H1 (cell line): ENCODE results near the gene STX8. TPM values are rescaled to one million over a fixed set of nuclear protein-coding genes. Genes with fewer than 3 reads are reported as not detected.

Source experiments
- CTCF ChIA-PET: fragments of 300-600 bp; sonication (Branson Sonifier 250); formaldehyde crosslinking; loops from one replicate; lab custom pipeline; 2021; ENCODE audit not compliant: partially characterized antibody; lab: Charles Lee
- POLR2A ChIA-PET: fragments of 300-600 bp; sonication (Branson Sonifier 250); formaldehyde crosslinking; loops from one replicate; lab custom pipeline; 2021; ENCODE audit warnings: inconsistent platforms; ENCODE audit not compliant: partially characterized antibody; lab: Charles Lee
- DNase-seq, 2 experiments: peaks; one replicate each; pipeline versions ENCODE4 v3.0.0 to v3.0.0-alpha.2; 2010 to 2022; ENCODE audit warnings: low spot score in 2 of 2, low read depth in 1 of 2, mixed read lengths in 1 of 2
- FAIRE-seq: peaks from 2 replicates; lab custom pipeline; 2011; peaks lifted over from hg19 to GRCh38; lab: Jason Lieb, UNC
- H2AFZ ChIP-seq: 2 replicates; pipeline ENCODE4 v1.8.1; 2012; ENCODE audit warnings: low read length, inconsistent platforms
- H2AK5ac ChIP-seq: 2 replicates; pipeline ENCODE4 v1.6.1; 2013; ENCODE audit warnings: low read depth, low read length
- H2BK120ac ChIP-seq: replicated peaks from 2 replicates; pipeline ENCODE3; 2013; ENCODE audit warnings: low read depth, low read length, inconsistent platforms
- H2BK12ac ChIP-seq: 2 replicates; pipeline ENCODE4 v1.6.1; 2013; ENCODE audit warnings: low read depth, low read length
- H2BK15ac ChIP-seq: 2 replicates; pipeline ENCODE4 v1.6.1; 2013; ENCODE audit warnings: low read length
- H2BK20ac ChIP-seq: 2 replicates; pipeline ENCODE4 v1.6.1; 2013; ENCODE audit warnings: low read length
- H2BK5ac ChIP-seq: 2 replicates; pipeline ENCODE4 v1.6.1; 2013; ENCODE audit warnings: low read depth, low read length
- H3K14ac ChIP-seq: 2 replicates; pipeline ENCODE4 v1.6.1; 2013; ENCODE audit warnings: inconsistent platforms; ENCODE audit not compliant: insufficient read length
- H3K18ac ChIP-seq: 2 replicates; pipeline ENCODE4 v1.6.1; 2013; ENCODE audit warnings: low read length; ENCODE audit errors: extremely low read depth
- H3K23ac ChIP-seq: 2 replicates; pipeline ENCODE4 v1.6.1; 2013; ENCODE audit warnings: inconsistent platforms; ENCODE audit not compliant: insufficient read length
- H3K23me2 ChIP-seq: 2 replicates; pipeline ENCODE4 v1.6.1; 2013; ENCODE audit warnings: low read depth, low read length
- H3K27ac ChIP-seq: 2 replicates; pipeline ENCODE4 v1.6.1; 2011; ENCODE audit warnings: low read depth, low read length, inconsistent platforms
- H3K27me3 ChIP-seq, 4 experiments: replicated peaks in 1 of 4; 1 replicate in 1 of 4; 2 replicates in 3 of 4; pipeline versions ENCODE4 v1.6.1 to v1.8.1; 2011 to 2013; ENCODE audit warnings: low read length in 3 of 4, mild to moderate bottlenecking in 3 of 4, inconsistent platforms in 2 of 4, mixed read lengths in 2 of 4, moderate library complexity in 1 of 4; ENCODE audit not compliant: control insufficient read depth in 3 of 4, insufficient read depth in 3 of 4; ENCODE audit errors: extremely low read depth in 1 of 4
- H3K36me3 ChIP-seq, 4 experiments: 2 replicates each; pipeline versions ENCODE4 v1.6.1 to v1.8.1; 2011 to 2013; ENCODE audit warnings: mild to moderate bottlenecking in 4 of 4, low read length in 3 of 4, moderate library complexity in 2 of 4, control low read depth in 1 of 4, inconsistent platforms in 1 of 4; ENCODE audit not compliant: insufficient read depth in 4 of 4, control insufficient read depth in 2 of 4
- H3K4ac ChIP-seq: replicated peaks from 2 replicates; pipeline ENCODE3; 2013; ENCODE audit warnings: low read length, low read depth, mixed read lengths, inconsistent platforms; ENCODE audit not compliant: insufficient read length
- H3K4me1 ChIP-seq, 4 experiments: replicated peaks in 1 of 4; 1 replicate in 1 of 4; 2 replicates in 3 of 4; pipeline versions ENCODE4 v1.6.1 to v1.8.1; 2011 to 2013; ENCODE audit warnings: low read length in 3 of 4, inconsistent platforms in 2 of 4, mixed read lengths in 1 of 4; ENCODE audit not compliant: insufficient read depth in 4 of 4, control insufficient read depth in 3 of 4
- H3K4me2 ChIP-seq, 2 experiments: 2 replicates each; pipeline versions ENCODE4 v1.6.1 to v1.8.1; 2011 to 2013; ENCODE audit warnings: low read depth in 2 of 2, low read length in 2 of 2, control low read depth in 1 of 2, inconsistent platforms in 1 of 2, mild to moderate bottlenecking in 1 of 2; ENCODE audit not compliant: insufficient read depth in 1 of 2
- H3K4me3 ChIP-seq, 4 experiments: fragments of 200-600, 300-600 bp in 1 of 4; sonication (generic), shearing (Covaris generic), sonication (Bioruptor Twin) in 1 of 4; 2 replicates each; pipeline versions ENCODE4 v1.5.1 to v1.8.1; 2011 to 2016; ENCODE audit warnings: low read length in 4 of 4, low read depth in 3 of 4, control low read depth in 2 of 4, inconsistent platforms in 2 of 4, mild to moderate bottlenecking in 2 of 4, mixed read lengths in 1 of 4, moderate library complexity in 1 of 4; ENCODE audit not compliant: insufficient read depth in 2 of 4; ENCODE audit errors: extremely low read depth in 1 of 4
- H3K56ac ChIP-seq: replicated peaks from 2 replicates; pipeline ENCODE3; 2013; ENCODE audit warnings: low read depth, mild to moderate bottlenecking, mixed read lengths, low read length, inconsistent platforms; ENCODE audit not compliant: insufficient read length
- H3K79me1 ChIP-seq: 2 replicates; pipeline ENCODE4 v1.6.1; 2013; ENCODE audit warnings: low read depth, low read length, control low read depth
- H3K79me2 ChIP-seq, 2 experiments: 2 replicates each; pipeline versions ENCODE4 v1.6.1 to v1.8.1; 2012 to 2013; ENCODE audit warnings: low read length in 2 of 2, mild to moderate bottlenecking in 2 of 2, inconsistent platforms in 1 of 2; ENCODE audit not compliant: insufficient read depth in 2 of 2, control insufficient read depth in 1 of 2
- H3K9ac ChIP-seq, 4 experiments: replicated peaks in 1 of 4; 1 replicate in 1 of 4; 2 replicates in 3 of 4; pipeline versions ENCODE4 v1.6.1 to v1.8.1; 2011 to 2013; ENCODE audit warnings: low read depth in 3 of 4, low read length in 3 of 4, control low read depth in 2 of 4, mild to moderate bottlenecking in 2 of 4, moderate library complexity in 2 of 4, inconsistent platforms in 1 of 4; ENCODE audit errors: extremely low read depth in 1 of 4
- H3K9me3 ChIP-seq, 2 experiments: 2 replicates each; pipeline versions ENCODE4 v1.6.1 to v1.8.1; 2012 to 2013; ENCODE audit warnings: mild to moderate bottlenecking in 2 of 2, moderate library complexity in 2 of 2, control low read depth in 1 of 2, inconsistent platforms in 1 of 2, low read depth in 1 of 2, low read length in 1 of 2, mixed read lengths in 1 of 2; ENCODE audit not compliant: insufficient read depth in 2 of 2
- H4K20me1 ChIP-seq, 2 experiments: replicated peaks in 1 of 2; 2 replicates each; pipeline versions ENCODE3 to v1.8.1; 2011 to 2013; ENCODE audit warnings: inconsistent platforms in 2 of 2, low read length in 2 of 2, mild to moderate bottlenecking in 1 of 2; ENCODE audit not compliant: insufficient read depth in 2 of 2, control insufficient read depth in 1 of 2
- H4K5ac ChIP-seq: 2 replicates; pipeline ENCODE4 v1.6.1; 2013; ENCODE audit warnings: low read length, low read depth, mixed read lengths, inconsistent platforms; ENCODE audit not compliant: insufficient read length
- H4K8ac ChIP-seq: 2 replicates; pipeline ENCODE4 v1.8.0; 2013; ENCODE audit warnings: mild to moderate bottlenecking, moderate library complexity, low read length, inconsistent platforms; ENCODE audit not compliant: insufficient read depth; ENCODE audit errors: extremely low read depth
- H4K91ac ChIP-seq: replicated peaks from 2 replicates; pipeline ENCODE3; 2013; ENCODE audit warnings: low read length, mixed read lengths, inconsistent platforms; ENCODE audit not compliant: insufficient read length
- GTF2F1 ChIP-seq: IDR thresholded peaks from 2 replicates; pipeline ENCODE4 v1.6.1; 2012; ENCODE audit warnings: low read depth, low read length, improper control_type of control experiment, borderline replicate concordance
- KDM4A ChIP-seq: IDR thresholded peaks from one replicate; pipeline ENCODE4 v1.7.1; 2012; ENCODE audit warnings: low read depth, mild to moderate bottlenecking, moderate library complexity, low read length, inconsistent platforms; ENCODE audit not compliant: severe bottlenecking
- NANOG ChIP-seq: IDR thresholded peaks from 2 replicates; pipeline ENCODE4 v1.6.1; 2011; ENCODE audit warnings: low read length, low read depth, mild to moderate bottlenecking, inconsistent platforms; ENCODE audit not compliant: insufficient read depth, poor library complexity, severe bottlenecking
- PHF8 ChIP-seq: fragments of 200-600 bp; sonication (generic); conservative IDR thresholded peaks from 2 replicates; pipeline ENCODE4 v1.7.1; 2012; ENCODE audit warnings: low read depth, mild to moderate bottlenecking, inconsistent platforms, low read length, moderate library complexity
- RAD21 ChIP-seq, 2 experiments: IDR thresholded peaks in 1 of 2; conservative IDR thresholded peaks in 1 of 2; 2 replicates each; pipeline ENCODE4 v1.6.1; 2011; ENCODE audit warnings: low read depth in 2 of 2, low read length in 2 of 2, improper control_type of control experiment in 1 of 2, inconsistent platforms in 1 of 2, mild to moderate bottlenecking in 1 of 2, moderate library complexity in 1 of 2
- SIRT6 ChIP-seq: IDR thresholded peaks from one replicate; pipeline ENCODE4 v1.7.1; 2012; ENCODE audit warnings: low read length, inconsistent platforms
- SP1 ChIP-seq: IDR thresholded peaks from 2 replicates; pipeline ENCODE4 v1.6.1; 2011; ENCODE audit warnings: low read depth, low read length
- TBP ChIP-seq: IDR thresholded peaks from 2 replicates; pipeline ENCODE4 v1.6.1; 2011; ENCODE audit warnings: low read depth, low read length, improper control_type of control experiment
- WGBS, 2 experiments: shearing (Covaris generic) in 1 of 2; methylation state at CpG; one replicate each; pipeline versions ENCODE4 v1.1.6 to v1.1.7; 2013 to 2015; ENCODE audit warnings: low lambda C conversion rate in 2 of 2, mixed read lengths in 2 of 2, inconsistent platforms in 1 of 2, low coverage in 1 of 2, missing lambda C conversion rate in 1 of 2; ENCODE audit not compliant: insufficient replicate concordance in 2 of 2, insufficient coverage in 1 of 2, insufficient read length in 1 of 2; ENCODE audit errors: extremely low coverage in 1 of 2, missing lambda C conversion rate in 1 of 2; 5-methylcytosine and 5-hydroxymethylcytosine counted together
- polyA plus RNA-seq, 7 experiments: library from polyadenylated mRNA; depleted of rRNA in 3 of 7; stranded (reverse) in 5 of 7; unstranded in 2 of 7; fragments of >200 nt in 5 of 7; fragments of 200-250 nt in 2 of 7; gene quantifications; 1 replicate in 5 of 7; 2 replicates in 1 of 7; 4 replicates in 1 of 7; pipeline versions ENCODE4 v1.2.1 to v1.2.3, GENCODE V29; 2011 to 2013; ENCODE audit warnings: missing spikeins in 2 of 7, mixed read lengths in 2 of 7
- total RNA-seq: library from RNA; stranded (reverse); fragmentation: NEBNext Ultra II Directional; extraction: Animal tissue kit (Norgen Biotek cat#: 25700); gene quantifications from 2 replicates; pipeline ENCODE4 v1.2.1, GENCODE V29; 2021
- TF ChIP-seq, protein P1 (sequence below): IDR thresholded peaks from 2 replicates; pipeline ENCODE4 v1.6.1; 2011; ENCODE audit warnings: low read length, improper control_type of control experiment

STX8 gene
- total and polyA plus RNA-seq, 2 of the 8 experiments (the other 6 are each of a cell fraction or from before 2014, with no cell fraction given): 22.8 to 42.5 TPM

DNA sequence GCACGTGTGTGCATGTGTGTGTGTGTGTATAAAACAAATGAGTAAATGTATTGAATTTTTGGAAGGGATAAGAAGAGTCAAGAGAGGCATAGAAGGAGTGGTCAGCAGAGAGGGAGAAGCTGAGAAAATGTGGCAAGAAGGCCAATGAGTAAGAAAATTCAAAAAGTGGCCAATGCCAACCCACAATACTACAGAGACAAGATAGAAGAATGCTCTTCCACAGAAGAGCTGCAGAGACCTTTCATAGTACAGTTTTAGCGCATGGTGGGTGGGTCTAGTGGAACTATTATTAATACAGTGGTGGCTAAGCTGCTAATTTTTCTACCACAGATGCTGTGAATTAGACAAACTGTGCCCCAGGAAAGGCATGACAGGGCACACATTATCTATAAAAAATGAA is 320.8 kb downstream of the STX8 start:
- no peak for DNase-seq
- H3K27me3 ChIP-seq: 0 out of 7 replicates have a peak, but pooled peaks cover 0 to 2% (median 0%) of the 10 kb centered on the region in 4 experiments
- ChIA-PET CTCF (interaction anchor here (1.2 to 1.3 kb wide), 2 partner anchors 30 to 253 kb away, joined by 3 read pairs; no protein-coding TSS in a partner anchor), POLR2A (interaction anchor here (0.7 kb wide), 1 partner anchor 399 kb away, joined by 3 read pairs; no protein-coding TSS in a partner anchor)
- no peak for FAIRE-seq
- H3K23me2 ChIP-seq: no peaks in the 10 kb centered on the region
- H3K36me3 ChIP-seq: no peaks in the 10 kb centered on the region
- TF ChIP-seq KDM4A: no peak
- no peak for TF ChIP-seq NANOG
- no peak for TF ChIP-seq RAD21 (IDR thresholded peaks at IDR 0.05 in 1 of 2, conservative IDR thresholded peaks at IDR 0.05 in 1 of 2; ENCODE audit: low read depth in 2 of 2, low read length in 2 of 2)
- TF ChIP-seq TBP: no peak
- TF ChIP-seq, protein P1, sequence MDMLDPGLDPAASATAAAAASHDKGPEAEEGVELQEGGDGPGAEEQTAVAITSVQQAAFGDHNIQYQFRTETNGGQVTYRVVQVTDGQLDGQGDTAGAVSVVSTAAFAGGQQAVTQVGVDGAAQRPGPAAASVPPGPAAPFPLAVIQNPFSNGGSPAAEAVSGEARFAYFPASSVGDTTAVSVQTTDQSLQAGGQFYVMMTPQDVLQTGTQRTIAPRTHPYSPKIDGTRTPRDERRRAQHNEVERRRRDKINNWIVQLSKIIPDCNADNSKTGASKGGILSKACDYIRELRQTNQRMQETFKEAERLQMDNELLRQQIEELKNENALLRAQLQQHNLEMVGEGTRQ: no peak
- TF ChIP-seq SP1: no peak
- TF ChIP-seq PHF8: no peak
- TF ChIP-seq GTF2F1: no peak
- TF ChIP-seq SIRT6: no peak
- no peak overlapping the region for H3K4me3 ChIP-seq
- H3K56ac ChIP-seq: no peak overlapping the region
- H3K23ac ChIP-seq: no peak overlapping the region
- no peaks in the 10 kb centered on the region for H4K20me1 ChIP-seq
- H2BK120ac ChIP-seq: no peak overlapping the region
- H2BK5ac ChIP-seq: no peak overlapping the region
- no peak overlapping the region for H4K8ac ChIP-seq
- WGBS, 2 experiments: 76% methylated on average over 2 of the region's 2 CpGs; no CpG with 5 or more reads in 1 of the 2 experiments
- H3K79me1 ChIP-seq: no peaks in the 10 kb centered on the region
- no peak overlapping the region for H3K27ac ChIP-seq
- no peak overlapping the region for H2BK20ac ChIP-seq
- H3K4me2 ChIP-seq: no peak overlapping the region
- H2BK15ac ChIP-seq: no peak overlapping the region
- no peaks in the 10 kb centered on the region for H3K9me3 ChIP-seq
- H2AK5ac ChIP-seq: no peak overlapping the region
- no peak overlapping the region for H3K4ac ChIP-seq
- no peak overlapping the region for H3K18ac ChIP-seq
- no peaks in the 10 kb centered on the region for H3K79me2 ChIP-seq
- peaks cover 0 to 8% (median 2%) of the 10 kb centered on the region in 4 experiments; a peak in 4 of 7 replicates for H3K4me1 ChIP-seq
- no peak overlapping the region for H3K14ac ChIP-seq
- no peak overlapping the region for H4K91ac ChIP-seq
- H2AFZ ChIP-seq: no peak overlapping the region
- no peak overlapping the region for H3K9ac ChIP-seq
- H2BK12ac ChIP-seq: 0 out of 2 replicates have a peak overlapping the region, but pooled peaks have one; percentile 9
- H4K5ac ChIP-seq: no peak overlapping the region
